NCI-H1694 (cell line): ENCODE measurements around the gene MMP19.
"Not testable (repeated sequence)": the region's sequence is repeated elsewhere in the genome, so short reads cannot be mapped to it uniquely, and the experiment has no call there.

Experiments
- DNase-seq: peaks from one replicate; lab custom pipeline; 2025; lab: John Stamatoyannopoulos, UW

The MMP19 gene, protein sequence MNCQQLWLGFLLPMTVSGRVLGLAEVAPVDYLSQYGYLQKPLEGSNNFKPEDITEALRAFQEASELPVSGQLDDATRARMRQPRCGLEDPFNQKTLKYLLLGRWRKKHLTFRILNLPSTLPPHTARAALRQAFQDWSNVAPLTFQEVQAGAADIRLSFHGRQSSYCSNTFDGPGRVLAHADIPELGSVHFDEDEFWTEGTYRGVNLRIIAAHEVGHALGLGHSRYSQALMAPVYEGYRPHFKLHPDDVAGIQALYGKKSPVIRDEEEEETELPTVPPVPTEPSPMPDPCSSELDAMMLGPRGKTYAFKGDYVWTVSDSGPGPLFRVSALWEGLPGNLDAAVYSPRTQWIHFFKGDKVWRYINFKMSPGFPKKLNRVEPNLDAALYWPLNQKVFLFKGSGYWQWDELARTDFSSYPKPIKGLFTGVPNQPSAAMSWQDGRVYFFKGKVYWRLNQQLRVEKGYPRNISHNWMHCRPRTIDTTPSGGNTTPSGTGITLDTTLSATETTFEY

GRCh38 chr12:55842681-55843429 is at the start of gene MMP19:
TSS of gene MMP19 (minus strand) at chr12:55842936. CDS start at chr12:55842830, 106 bp downstream.
- no peak for DNase-seq

DNA sequence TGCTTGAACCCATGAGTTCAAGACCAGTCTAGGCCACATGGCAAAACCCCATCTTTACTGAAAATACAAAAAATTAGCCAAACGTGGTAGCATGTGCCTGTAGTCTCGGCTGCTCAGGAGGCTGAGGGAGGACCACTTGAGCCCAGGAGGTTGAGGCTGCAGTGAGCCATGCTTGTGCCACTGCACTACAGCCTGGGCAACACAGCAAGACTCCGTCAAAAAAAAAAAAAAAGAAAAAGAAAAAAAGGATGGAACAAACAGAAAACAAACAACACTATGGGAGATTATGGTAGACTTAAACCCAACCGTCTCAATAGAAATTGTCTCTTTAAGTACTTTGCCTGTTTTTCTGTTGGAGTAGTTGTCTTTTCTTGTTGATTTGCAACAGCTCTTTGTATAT is 48.6 kb upstream of the MMP19 start:
- no peak for DNase-seq

DNA sequence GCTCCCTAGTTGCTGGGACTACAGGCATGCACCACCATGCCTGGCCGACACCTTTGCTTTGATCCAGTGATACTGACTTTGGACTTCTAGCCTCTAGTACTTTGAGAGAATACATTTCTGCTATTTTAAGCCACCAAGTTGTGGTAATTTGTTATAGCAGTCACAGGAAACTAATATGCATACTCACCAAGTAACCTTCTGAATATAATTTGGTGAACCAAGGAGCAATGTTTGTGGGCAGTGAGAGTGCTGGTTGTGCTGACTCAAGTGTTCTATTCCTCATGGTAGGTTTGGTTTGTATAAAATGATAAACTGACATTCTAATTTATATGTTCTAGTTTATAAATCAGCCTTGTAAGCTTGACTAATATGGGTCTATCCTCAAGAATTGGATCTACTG is 42.4 kb upstream of the MMP19 start:
- no peak for DNase-seq

DNA sequence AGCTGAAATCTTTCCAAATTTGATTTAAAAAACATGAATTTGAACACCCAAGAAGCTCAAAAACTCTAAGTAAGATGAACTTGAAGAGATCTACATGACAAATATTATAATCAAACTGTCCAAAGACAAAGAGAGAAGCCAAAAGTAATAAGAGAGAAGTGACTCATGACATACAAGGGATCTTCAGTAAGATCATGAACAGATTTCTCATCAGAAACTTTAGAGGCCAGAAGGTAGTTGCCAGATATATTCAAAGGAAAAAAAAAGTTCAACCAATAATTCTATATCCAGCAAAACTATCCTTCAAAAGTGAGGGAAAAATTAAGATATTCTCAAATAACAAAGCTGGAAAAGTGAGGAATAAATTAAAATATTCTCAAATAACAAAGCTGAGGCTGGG is 35.1 kb upstream of the MMP19 start:
- DNase-seq: no peak

DNA sequence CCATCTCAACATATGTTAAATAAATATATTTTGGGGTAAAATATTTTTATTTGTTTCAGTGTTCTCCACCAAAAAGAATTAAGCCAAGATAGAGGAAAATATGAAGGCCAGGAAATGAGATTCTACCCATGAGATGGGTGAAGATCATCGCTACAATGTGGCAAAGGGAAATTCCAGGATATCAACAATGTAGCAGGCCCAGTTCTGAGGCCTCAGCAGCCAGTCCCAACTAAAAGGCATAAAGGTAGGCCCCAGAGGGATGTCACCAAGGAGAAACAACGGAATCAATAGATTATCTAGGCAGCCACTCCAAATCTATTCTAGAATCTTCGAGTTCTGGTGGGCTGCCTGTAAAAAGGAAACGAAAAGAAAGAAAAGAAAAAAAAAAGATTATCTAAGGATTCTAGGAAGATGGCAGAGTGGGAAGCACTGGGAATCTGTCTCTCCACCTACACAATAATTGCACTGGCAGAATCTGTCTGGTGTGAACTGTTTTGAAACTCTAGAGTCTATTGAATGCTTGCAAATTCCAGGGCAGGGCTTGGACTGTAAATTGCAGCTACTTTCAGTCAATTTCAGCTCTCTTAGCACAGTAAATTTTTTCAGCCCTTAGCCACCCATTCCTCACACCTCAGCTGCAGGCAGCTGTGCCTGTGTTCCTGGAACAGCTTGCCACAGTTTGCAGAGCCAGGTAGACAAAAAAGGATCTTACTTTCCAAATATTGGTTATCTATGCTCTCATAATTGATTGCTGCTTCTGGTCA is 33.1 kb upstream of the MMP19 start:
- DNase-seq: no peak

- DNase-seq: no peak
Measured at GRCh38 chr12:55874443-55874842, 31.7 kb upstream of the MMP19 start.

GRCh38 chr12:55866454-55867004 is 23.8 kb upstream of the MMP19 start:
- not testable (repeated sequence) for DNase-seq

DNA sequence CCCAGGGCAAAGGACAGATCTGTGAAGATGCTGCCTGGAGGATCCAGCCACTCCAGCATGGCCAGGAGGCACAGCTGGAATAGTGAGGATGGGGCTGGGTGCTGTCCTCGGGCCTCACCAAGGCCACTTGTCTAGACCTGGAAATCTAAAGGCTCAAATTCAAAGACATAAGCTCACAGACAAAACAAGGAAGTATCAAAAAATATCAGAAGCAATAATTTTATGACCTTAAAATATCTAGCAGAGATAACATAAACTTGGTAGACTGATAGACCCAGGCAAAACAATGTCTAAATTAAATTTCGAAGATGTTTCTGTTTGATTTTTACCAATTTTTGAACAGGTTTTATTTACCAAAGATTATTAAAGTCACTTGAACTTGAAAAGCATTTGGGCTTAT is 22.6 kb upstream of the MMP19 start:
- no peak for DNase-seq

GRCh38 chr12:55862931-55863330 is 20.2 kb upstream of the MMP19 start:
- DNase-seq: not testable (repeated sequence)

GRCh38 chr12:55862286-55862685 is 19.6 kb upstream of the MMP19 start:
- no peak for DNase-seq

DNA sequence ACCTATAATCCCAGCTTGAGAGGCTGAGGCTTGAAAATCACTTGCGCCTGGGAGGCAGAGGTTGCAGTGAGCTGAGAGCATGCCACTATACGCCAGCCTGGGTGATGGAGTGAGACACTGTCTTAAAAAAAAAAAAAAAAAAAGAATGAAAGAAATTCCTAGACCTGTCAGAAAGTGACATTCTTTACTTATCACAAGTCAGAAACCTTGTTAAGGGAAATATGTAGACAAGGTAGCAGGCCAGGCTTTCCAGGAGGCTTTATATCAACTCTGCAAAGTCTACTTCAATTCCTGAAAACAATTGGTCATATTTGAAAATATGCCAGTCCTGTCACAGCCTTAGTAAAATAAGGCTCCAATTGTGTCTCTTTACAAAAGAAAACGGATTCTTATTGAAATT is 19.1 kb upstream of the MMP19 start:
- no peak for DNase-seq

DNA sequence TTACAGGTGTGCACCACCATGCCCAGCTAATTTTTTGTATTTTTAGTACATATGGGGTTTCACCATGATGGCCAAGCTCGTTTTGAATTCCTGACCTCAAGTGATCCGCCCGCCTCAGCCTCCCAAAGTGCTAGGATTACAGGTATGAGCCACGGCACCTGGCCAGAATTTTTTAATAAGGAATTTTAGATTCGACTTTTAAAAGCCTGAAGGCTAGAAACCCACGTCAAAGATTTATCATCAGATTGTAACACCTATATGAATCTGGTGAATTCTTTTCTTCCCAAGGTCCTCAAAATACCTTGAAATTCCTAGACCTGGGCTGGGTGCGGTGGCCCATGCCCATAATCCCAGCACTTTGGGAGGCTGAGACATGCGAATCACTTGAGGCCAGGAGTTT is 18.7 kb upstream of the MMP19 start:
- no peak for DNase-seq

DNA sequence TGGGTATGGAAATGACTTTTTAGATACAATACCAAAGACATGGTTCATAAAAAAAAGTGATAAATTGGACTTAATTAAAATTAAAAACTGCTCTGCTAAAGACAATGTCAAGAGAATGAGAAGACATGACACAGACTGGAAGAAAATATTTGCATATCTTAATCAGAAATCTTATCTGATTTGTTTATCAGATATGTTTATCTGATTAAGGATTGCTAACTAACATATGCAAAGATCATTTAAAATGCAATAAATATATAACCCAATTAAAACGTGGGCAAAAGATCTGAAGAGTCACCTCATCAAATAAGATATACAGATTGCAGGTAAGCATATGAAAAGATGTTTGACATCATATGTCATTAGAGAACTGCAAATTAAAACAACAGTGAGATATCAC is 10.0 kb upstream of the MMP19 start:
- no peak for DNase-seq

GRCh38 chr12:55850893-55851292 is 8.2 kb upstream of the MMP19 start:
- no peak for DNase-seq

DNA sequence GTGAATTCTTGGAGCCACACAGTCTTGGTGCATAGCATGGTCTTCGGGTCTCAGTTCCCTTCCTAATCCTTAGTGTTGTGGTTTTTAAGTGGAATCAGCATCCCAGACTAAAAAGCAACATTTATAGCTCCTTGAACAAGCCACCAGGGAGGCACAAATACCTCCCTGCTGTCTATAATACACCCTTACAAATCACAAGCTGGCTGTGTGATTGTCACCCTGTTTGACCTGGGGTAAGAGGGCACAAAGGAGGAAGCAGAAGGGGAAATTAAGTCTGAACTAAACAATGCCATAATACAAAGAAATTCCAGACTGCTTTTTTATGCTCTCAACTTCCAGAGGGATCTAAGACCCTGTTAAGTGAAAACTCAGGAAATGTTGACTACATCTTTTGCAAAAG is 7.7 kb upstream of the MMP19 start:
- no peak for DNase-seq

DNA sequence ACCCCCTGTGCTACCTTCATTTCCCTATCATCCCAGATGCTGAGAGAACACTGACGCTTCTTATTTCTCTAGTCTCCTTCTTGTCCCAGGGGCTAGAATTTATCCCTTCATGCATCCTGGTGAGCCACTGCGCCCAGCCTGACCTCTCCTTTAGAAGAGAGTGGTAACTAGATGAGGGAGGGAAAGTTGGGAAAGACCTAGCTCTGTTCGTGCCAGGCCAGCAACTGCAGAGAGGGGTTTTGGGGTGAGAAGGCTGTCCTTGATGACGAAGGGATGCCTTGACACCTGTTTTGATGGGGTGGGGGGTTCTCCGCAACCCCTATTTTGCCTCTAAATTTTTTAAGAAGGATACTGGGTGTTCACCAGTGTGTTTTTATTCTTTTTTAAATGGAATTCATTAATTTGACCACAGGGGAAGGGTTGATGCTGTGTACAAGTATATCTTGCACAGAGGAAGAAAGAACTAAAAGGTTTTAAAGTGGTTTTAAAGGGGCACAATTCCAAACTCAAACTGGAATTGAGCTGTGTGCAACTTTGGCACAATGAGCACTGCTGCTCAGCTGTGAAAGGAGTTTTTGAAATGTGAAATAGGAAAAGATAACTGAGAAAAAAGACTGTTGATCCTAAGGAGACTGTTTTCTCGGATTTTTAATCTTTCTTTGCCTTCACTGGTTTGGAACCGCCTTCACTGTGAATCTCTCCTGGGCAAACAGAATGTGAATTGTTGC is 7.0 kb upstream of the MMP19 start:
- DNase-seq: no peak

DNA sequence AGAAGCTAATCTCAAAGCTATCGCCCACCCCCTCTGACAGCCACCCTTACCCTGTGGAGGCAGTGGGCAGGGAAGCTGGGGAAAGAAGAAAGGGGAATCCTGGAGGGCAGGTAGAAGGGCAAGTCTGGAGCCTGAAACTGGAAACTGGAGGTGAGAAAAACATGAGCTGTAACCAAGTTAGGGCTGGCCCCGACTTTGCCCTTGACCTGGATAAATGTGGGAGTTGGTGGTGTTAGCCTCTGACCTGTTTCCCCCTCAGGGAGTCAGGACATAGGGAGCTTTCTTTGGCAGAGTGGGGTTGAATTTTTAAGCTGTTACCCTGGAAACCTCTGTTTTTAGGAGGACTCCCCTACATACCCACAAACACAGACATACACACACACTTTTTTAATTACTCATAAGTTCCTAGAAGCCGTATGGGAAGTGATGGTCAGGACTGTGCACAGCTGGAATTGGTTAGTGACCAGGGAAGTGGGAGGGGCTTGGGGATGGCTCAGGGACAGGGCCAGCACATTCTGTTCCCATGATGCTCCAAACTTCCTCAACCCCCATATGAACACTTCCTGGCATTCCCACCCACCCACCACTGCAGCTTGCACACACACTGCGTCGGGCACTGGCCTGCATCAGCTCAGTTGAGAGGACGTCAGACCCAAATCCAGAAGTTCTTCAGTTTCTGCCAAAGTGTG is 5.0 kb upstream of the MMP19 start:
- DNase-seq: no peak

DNA sequence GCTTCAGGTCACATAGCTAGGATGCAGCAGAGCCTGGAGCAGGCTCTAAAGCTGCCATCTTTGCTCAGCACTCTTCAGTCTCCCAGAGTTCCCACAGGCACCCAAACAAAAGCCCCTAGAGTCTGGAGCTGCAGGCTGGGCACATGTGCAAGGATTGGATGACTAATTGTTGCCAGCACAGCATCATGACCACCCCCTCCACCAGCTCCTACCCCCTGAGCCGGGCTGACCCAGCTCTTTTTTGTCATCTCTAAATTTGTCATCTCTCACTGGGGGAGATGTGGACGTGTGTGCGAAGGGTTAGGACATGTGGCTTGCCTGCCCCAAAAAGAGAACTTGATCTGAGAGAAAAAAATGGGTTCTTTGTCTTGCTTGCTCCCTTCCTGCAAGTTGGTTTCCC is 4.3 kb upstream of the MMP19 start:
- DNase-seq: no peak

DNA sequence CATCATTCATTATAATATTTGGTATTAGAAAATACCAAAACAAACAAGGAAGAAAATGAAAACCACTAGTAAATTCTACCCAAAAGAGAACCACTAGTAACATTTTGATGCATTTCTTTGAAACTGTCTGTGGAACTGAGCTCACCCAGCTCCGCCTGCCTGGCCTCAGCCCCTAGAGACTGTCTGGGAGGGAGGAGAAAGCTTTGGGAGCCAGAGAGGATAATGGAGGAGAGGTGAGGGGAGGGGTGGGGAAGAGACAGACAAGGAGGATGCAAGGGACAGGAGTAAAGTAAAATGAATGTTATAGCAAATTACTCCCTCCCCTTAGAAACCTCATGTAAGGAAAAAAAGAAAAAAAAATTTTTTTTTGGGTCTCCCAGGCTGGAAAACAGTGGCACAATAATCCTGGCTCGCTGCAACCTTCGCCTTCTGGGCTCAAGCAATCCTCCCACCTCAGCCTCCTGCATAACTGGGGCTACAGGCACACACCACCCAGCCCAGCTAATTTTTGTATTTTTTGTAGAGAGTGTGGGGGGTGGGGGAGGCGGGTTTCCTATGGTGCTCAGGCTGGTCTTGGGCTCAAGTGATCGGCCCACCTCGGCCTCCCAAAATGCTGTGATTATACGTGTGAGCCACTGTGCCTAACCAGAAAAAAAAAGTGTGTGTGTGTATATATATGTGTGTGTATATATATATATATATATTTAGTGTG is 3.2 kb upstream of the MMP19 start:
- DNase-seq: no peak

DNA sequence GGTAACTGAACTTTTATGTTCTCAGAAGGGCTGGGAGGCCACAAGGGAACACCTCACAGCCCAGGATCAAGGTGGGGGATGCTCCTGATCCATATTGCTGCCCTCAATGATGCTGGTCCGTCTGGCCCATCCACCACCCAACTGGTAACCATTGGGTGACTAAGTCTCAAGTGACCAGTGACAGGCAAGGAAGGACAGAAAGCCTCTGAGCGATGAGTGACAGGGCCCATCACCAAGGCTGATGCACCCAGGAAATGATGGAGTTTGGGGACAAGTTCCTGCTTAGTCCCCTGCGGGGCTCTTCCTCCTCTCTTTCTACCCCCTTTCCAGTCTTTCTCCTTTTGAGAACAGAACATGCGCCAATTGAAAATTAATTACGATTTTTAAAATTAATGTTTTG is 2.6 kb upstream of the MMP19 start:
- DNase-seq: no peak
